HEK293 (cell line): ENCODE data around the gene PTGIR.
A peak's percentile ranks its signal among the peaks of the same experiment; 100 is the strongest.

Source experiments
- FEZF1 ChIP-seq: fragments of 450-650 bp; formaldehyde crosslinking; IDR thresholded peaks from 2 replicates; pipeline ENCODE4 v1.5.1; 2016; ENCODE audit warnings: missing biosample characterization, missing genetic modification characterization
- GLIS1 ChIP-seq: fragments of 450-650 bp; formaldehyde crosslinking; IDR thresholded peaks from 2 replicates; pipeline ENCODE4 v1.5.1; 2016; ENCODE audit warnings: missing biosample characterization, missing genetic modification characterization
- HOXA7 ChIP-seq: sonication (generic); formaldehyde crosslinking; IDR thresholded peaks from 2 replicates; pipeline ENCODE4 v1.8.1; 2022; ENCODE audit warnings: missing genetic modification reagents, borderline replicate concordance
- MEIS1 ChIP-seq: sonication (generic); formaldehyde crosslinking; IDR thresholded peaks from 2 replicates; pipeline ENCODE4 v1.8.1; 2022; ENCODE audit warnings: missing genetic modification reagents, mild to moderate bottlenecking, borderline replicate concordance
- MYNN ChIP-seq: fragments of 450-650 bp; formaldehyde crosslinking; IDR thresholded peaks from 2 replicates; pipeline ENCODE4 v1.5.1; 2016; ENCODE audit warnings: missing biosample characterization, missing genetic modification characterization, borderline replicate concordance
- SP2 ChIP-seq: fragments of 450-650 bp; formaldehyde crosslinking; IDR thresholded peaks from 2 replicates; pipeline ENCODE4 v1.5.1; 2016; ENCODE audit warnings: missing biosample characterization, missing genetic modification characterization
- ZBTB17 ChIP-seq: fragments of 450-650 bp; formaldehyde crosslinking; IDR thresholded peaks from 2 replicates; pipeline ENCODE4 v1.5.1; 2016; ENCODE audit warnings: missing biosample characterization, missing genetic modification characterization
- ZBTB8A ChIP-seq: fragments of 450-650 bp; formaldehyde crosslinking; IDR thresholded peaks from 2 replicates; pipeline ENCODE4 v1.5.1; 2016; ENCODE audit warnings: missing biosample characterization, missing genetic modification characterization
- ZNF112 ChIP-seq: fragments of 450-650 bp; formaldehyde crosslinking; IDR thresholded peaks from 2 replicates; pipeline ENCODE4 v1.5.0; 2017; ENCODE audit warnings: missing biosample characterization, missing genetic modification characterization
- ZNF114 ChIP-seq: fragments of 450-650 bp; formaldehyde crosslinking; IDR thresholded peaks from 2 replicates; pipeline ENCODE4 v1.5.0; 2017; ENCODE audit warnings: missing biosample characterization, missing genetic modification characterization
- ZNF157 ChIP-seq: fragments of 450-650 bp; formaldehyde crosslinking; IDR thresholded peaks from 2 replicates; pipeline ENCODE4 v1.5.1; 2016; ENCODE audit warnings: missing biosample characterization, missing genetic modification characterization
- ZNF16 ChIP-seq: fragments of 450-650 bp; formaldehyde crosslinking; IDR thresholded peaks from 2 replicates; pipeline ENCODE4 v1.5.1; 2016; ENCODE audit warnings: low read depth, missing biosample characterization, missing genetic modification characterization
- ZNF184 ChIP-seq: fragments of 450-650 bp; IDR thresholded peaks from 2 replicates; pipeline ENCODE4 v1.5.1; 2018; ENCODE audit warnings: missing biosample characterization, mild to moderate bottlenecking, missing genetic modification characterization
- ZNF202 ChIP-seq: fragments of 450-650 bp; formaldehyde crosslinking; IDR thresholded peaks from 2 replicates; pipeline ENCODE4 v1.5.1; 2016; ENCODE audit warnings: missing biosample characterization, missing genetic modification characterization, borderline replicate concordance
- ZNF239 ChIP-seq: fragments of 450-650 bp; formaldehyde crosslinking; IDR thresholded peaks from 2 replicates; pipeline ENCODE4 v1.5.1; 2016; ENCODE audit warnings: missing biosample characterization, missing genetic modification characterization
- ZNF274 ChIP-seq, 2 experiments: fragments of 200-500 bp in 1 of 2; fragments of 450-650 bp in 1 of 2; sonication (Bioruptor generic) in 1 of 2; formaldehyde crosslinking in 1 of 2; IDR thresholded peaks; 2 replicates each; pipeline versions ENCODE4 v1.5.1 to v1.6.1; 2014 to 2016; ENCODE audit warnings: borderline replicate concordance in 1 of 2, inconsistent platforms in 1 of 2, low read length in 1 of 2, missing biosample characterization in 1 of 2, missing genetic modification characterization in 1 of 2
- ZNF37A ChIP-seq: fragments of 450-650 bp; IDR thresholded peaks from 2 replicates; pipeline ENCODE4 v1.5.1; 2018; ENCODE audit warnings: missing biosample characterization, missing genetic modification characterization
- ZNF404 ChIP-seq: fragments of 450-650 bp; formaldehyde crosslinking; IDR thresholded peaks from 2 replicates; pipeline ENCODE4 v1.5.1; 2017; ENCODE audit warnings: missing biosample characterization, missing genetic modification characterization
- ZNF48 ChIP-seq: fragments of 450-650 bp; formaldehyde crosslinking; IDR thresholded peaks from 2 replicates; pipeline ENCODE4 v1.5.1; 2016; ENCODE audit warnings: missing biosample characterization, missing genetic modification characterization
- ZNF549 ChIP-seq: fragments of 450-650 bp; IDR thresholded peaks from 2 replicates; pipeline ENCODE4 v1.5.1; 2018; ENCODE audit warnings: missing biosample characterization, missing genetic modification characterization, mild to moderate bottlenecking, inconsistent platforms, moderate library complexity
- ZNF585B ChIP-seq: fragments of 450-650 bp; formaldehyde crosslinking; IDR thresholded peaks from 2 replicates; pipeline ENCODE4 v1.5.1; 2016; ENCODE audit warnings: missing biosample characterization, missing genetic modification characterization
- ZNF621 ChIP-seq: fragments of 450-650 bp; formaldehyde crosslinking; IDR thresholded peaks from 2 replicates; pipeline ENCODE4 v1.5.1; 2017; ENCODE audit warnings: missing biosample characterization, missing genetic modification characterization
- ZNF624 ChIP-seq: fragments of 450-650 bp; formaldehyde crosslinking; IDR thresholded peaks from 2 replicates; pipeline ENCODE4 v1.5.1; 2017; ENCODE audit warnings: missing biosample characterization, missing genetic modification characterization
- ZNF768 ChIP-seq: fragments of 450-650 bp; formaldehyde crosslinking; IDR thresholded peaks from 2 replicates; pipeline ENCODE4 v1.5.1; 2018; ENCODE audit warnings: missing biosample characterization, mild to moderate bottlenecking, missing genetic modification characterization
- TF ChIP-seq, protein P1 (sequence below): fragments of 450-650 bp; formaldehyde crosslinking; IDR thresholded peaks from 2 replicates; pipeline ENCODE4 v1.5.1; 2016; ENCODE audit warnings: missing biosample characterization, missing genetic modification characterization
- TF ChIP-seq, protein P2 (sequence below): fragments of 450-650 bp; formaldehyde crosslinking; IDR thresholded peaks from 2 replicates; pipeline ENCODE4 v1.5.1; 2016; ENCODE audit warnings: missing biosample characterization, missing genetic modification characterization
- TF ChIP-seq, protein P3 (sequence below): fragments of 450-650 bp; formaldehyde crosslinking; IDR thresholded peaks from 2 replicates; pipeline ENCODE4 v1.5.0; 2017; ENCODE audit warnings: missing biosample characterization, missing genetic modification characterization, borderline replicate concordance
- TF ChIP-seq, protein P4 (sequence below): fragments of 450-650 bp; formaldehyde crosslinking; IDR thresholded peaks from 2 replicates; pipeline ENCODE4 v1.5.1; 2016; ENCODE audit warnings: missing biosample characterization, missing genetic modification characterization
- TF ChIP-seq, protein P5 (sequence below): fragments of 450-650 bp; formaldehyde crosslinking; IDR thresholded peaks from 2 replicates; pipeline ENCODE4 v1.5.1; 2016; ENCODE audit warnings: missing biosample characterization, missing genetic modification characterization
- TF ChIP-seq, protein P6 (sequence below): fragments of 450-650 bp; formaldehyde crosslinking; IDR thresholded peaks from 2 replicates; pipeline ENCODE4 v1.5.1; 2017; ENCODE audit warnings: missing biosample characterization, missing genetic modification characterization

The PTGIR gene

DNA sequence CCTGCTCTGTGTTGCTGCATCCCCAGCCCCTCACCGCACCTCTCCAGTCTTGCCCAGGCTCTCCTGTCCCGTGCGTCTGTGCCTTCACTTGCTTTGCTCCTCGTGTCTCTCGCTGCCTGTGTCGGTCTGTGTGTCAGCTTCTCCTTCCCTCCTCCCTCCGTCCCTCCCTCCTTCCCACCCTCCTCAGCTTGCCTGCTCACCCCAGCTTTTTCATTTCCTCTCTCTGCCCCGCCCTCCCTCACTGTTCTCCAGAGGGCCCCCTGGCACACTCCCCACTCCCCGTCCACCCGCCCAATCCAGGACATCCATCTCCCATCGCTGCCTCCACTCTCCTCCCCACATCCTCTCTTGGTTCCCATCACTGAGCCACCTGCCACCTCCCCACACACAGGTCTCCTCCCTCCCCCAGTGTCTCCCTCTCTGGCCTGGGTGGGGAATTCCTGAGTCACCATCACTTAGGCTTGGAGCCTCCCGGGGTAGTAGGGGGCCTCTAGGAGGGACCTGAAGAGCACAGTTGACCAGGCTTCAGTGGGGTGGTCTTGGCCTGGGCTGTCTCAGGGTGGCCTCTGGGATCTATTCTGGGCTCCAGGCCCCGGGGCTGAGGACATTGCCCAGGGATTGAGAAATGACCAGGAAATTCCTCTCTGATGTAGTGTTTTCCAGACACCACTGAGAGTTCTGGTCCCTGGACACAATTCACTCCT, at the start of gene PTGIR (continued):
- TF ChIP-seq, protein P1, sequence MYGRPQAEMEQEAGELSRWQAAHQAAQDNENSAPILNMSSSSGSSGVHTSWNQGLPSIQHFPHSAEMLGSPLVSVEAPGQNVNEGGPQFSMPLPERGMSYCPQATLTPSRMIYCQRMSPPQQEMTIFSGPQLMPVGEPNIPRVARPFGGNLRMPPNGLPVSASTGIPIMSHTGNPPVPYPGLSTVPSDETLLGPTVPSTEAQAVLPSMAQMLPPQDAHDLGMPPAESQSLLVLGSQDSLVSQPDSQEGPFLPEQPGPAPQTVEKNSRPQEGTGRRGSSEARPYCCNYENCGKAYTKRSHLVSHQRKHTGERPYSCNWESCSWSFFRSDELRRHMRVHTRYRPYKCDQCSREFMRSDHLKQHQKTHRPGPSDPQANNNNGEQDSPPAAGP (tag by site-specific recombination), result 0 out of 2 replicates have a peak, but pooled peaks have one; percentile 67
- TF ChIP-seq, protein P2, sequence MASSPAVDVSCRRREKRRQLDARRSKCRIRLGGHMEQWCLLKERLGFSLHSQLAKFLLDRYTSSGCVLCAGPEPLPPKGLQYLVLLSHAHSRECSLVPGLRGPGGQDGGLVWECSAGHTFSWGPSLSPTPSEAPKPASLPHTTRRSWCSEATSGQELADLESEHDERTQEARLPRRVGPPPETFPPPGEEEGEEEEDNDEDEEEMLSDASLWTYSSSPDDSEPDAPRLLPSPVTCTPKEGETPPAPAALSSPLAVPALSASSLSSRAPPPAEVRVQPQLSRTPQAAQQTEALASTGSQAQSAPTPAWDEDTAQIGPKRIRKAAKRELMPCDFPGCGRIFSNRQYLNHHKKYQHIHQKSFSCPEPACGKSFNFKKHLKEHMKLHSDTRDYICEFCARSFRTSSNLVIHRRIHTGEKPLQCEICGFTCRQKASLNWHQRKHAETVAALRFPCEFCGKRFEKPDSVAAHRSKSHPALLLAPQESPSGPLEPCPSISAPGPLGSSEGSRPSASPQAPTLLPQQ (tag by site-specific recombination), result no peak
- TF ChIP-seq GLIS1 (tag by site-specific recombination) (peak; percentile 71), ZNF621 (tag by site-specific recombination) (no peak), HOXA7 (CRISPR knock-in tag) (no peak), ZNF157 (tag by site-specific recombination) (no peak; the same call in 1 of the 2 replicates), ZBTB17 (peak; percentile 48), ZNF37A (tag by site-specific recombination) (no peak), SP2 (tag by site-specific recombination) (peak; percentile 51), ZNF202 (tag by site-specific recombination) (no peak), ZNF549 (no peak), MEIS1 (no peak), ZNF239 (no peak), ZBTB8A (tag by site-specific recombination) (no peak), ZNF404 (tag by site-specific recombination) (no peak), ZNF16 (tag by site-specific recombination) (no peak), ZNF184 (tag by site-specific recombination) (no peak), ZNF585B (no peak), ZNF768 (tag by site-specific recombination) (no peak), MYNN (no peak), FEZF1 (no peak), ZNF112 (tag by site-specific recombination) (no peak), ZNF48 (no peak), ZNF114 (tag by site-specific recombination) (no peak), ZNF624 (tag by site-specific recombination) (no peak), ZNF274 (IDR thresholded peaks at IDR 0.05; ENCODE audit: low read length) (no peak), ZNF274 (tag by site-specific recombination; IDR thresholded peaks at IDR 0.05; ENCODE audit: borderline replicate concordance) (no peak)
- TF ChIP-seq, protein P3, sequence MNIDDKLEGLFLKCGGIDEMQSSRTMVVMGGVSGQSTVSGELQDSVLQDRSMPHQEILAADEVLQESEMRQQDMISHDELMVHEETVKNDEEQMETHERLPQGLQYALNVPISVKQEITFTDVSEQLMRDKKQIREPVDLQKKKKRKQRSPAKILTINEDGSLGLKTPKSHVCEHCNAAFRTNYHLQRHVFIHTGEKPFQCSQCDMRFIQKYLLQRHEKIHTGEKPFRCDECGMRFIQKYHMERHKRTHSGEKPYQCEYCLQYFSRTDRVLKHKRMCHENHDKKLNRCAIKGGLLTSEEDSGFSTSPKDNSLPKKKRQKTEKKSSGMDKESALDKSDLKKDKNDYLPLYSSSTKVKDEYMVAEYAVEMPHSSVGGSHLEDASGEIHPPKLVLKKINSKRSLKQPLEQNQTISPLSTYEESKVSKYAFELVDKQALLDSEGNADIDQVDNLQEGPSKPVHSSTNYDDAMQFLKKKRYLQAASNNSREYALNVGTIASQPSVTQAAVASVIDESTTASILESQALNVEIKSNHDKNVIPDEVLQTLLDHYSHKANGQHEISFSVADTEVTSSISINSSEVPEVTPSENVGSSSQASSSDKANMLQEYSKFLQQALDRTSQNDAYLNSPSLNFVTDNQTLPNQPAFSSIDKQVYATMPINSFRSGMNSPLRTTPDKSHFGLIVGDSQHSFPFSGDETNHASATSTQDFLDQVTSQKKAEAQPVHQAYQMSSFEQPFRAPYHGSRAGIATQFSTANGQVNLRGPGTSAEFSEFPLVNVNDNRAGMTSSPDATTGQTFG, result no peak
- TF ChIP-seq, protein P4, sequence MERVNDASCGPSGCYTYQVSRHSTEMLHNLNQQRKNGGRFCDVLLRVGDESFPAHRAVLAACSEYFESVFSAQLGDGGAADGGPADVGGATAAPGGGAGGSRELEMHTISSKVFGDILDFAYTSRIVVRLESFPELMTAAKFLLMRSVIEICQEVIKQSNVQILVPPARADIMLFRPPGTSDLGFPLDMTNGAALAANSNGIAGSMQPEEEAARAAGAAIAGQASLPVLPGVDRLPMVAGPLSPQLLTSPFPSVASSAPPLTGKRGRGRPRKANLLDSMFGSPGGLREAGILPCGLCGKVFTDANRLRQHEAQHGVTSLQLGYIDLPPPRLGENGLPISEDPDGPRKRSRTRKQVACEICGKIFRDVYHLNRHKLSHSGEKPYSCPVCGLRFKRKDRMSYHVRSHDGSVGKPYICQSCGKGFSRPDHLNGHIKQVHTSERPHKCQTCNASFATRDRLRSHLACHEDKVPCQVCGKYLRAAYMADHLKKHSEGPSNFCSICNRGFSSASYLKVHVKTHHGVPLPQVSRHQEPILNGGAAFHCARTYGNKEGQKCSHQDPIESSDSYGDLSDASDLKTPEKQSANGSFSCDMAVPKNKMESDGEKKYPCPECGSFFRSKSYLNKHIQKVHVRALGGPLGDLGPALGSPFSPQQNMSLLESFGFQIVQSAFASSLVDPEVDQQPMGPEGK (tag by site-specific recombination), result peak; percentile 27; the same call in 1 of the 2 replicates
- TF ChIP-seq, protein P5, sequence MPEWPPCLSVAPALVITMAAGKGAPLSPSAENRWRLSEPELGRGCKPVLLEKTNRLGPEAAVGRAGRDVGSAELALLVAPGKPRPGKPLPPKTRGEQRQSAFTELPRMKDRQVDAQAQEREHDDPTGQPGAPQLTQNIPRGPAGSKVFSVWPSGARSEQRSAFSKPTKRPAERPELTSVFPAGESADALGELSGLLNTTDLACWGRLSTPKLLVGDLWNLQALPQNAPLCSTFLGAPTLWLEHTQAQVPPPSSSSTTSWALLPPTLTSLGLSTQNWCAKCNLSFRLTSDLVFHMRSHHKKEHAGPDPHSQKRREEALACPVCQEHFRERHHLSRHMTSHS, result no peak
- TF ChIP-seq, protein P6, sequence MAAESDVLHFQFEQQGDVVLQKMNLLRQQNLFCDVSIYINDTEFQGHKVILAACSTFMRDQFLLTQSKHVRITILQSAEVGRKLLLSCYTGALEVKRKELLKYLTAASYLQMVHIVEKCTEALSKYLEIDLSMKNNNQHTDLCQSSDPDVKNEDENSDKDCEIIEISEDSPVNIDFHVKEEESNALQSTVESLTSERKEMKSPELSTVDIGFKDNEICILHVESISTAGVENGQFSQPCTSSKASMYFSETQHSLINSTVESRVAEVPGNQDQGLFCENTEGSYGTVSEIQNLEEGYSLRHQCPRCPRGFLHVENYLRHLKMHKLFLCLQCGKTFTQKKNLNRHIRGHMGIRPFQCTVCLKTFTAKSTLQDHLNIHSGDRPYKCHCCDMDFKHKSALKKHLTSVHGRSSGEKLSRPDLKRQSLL (tag by site-specific recombination), result no peak
